OCI-LY7 (cell line): ENCODE results near the gene AFG3L2. TPM values are rescaled to one million over a fixed set of nuclear protein-coding genes. Genes with fewer than 3 reads are reported as not detected.

Source experiments
- BruUV-seq: library from RNA; stranded (reverse); fragments of 400-500 nt; replicated peaks from 2 replicates; lab custom pipeline; 2021; lab: Mats Ljungman, UMichigan
- CTCF ChIA-PET: fragments of 300-600 bp; sonication (Branson Sonifier 250); formaldehyde crosslinking; loops from one replicate; lab custom pipeline; 2022; ENCODE audit warnings: antibody characterized with exemption; ENCODE audit not compliant: unreplicated experiment; lab: Charles Lee
- POLR2A ChIA-PET: fragments of 300-600 bp; sonication (Branson Sonifier 250); formaldehyde crosslinking; loops from one replicate; lab custom pipeline; 2022; ENCODE audit warnings: antibody characterized with exemption; lab: Charles Lee
- DNase-seq: peaks from one replicate; pipeline ENCODE4 v3.0.0-alpha.2; 2015; ENCODE audit warnings: low spot score
- H2AFZ ChIP-seq: fragments of 200-600 bp; sonication (generic), shearing (Covaris generic); 2 replicates; pipeline ENCODE4 v1.6.1; 2014; ENCODE audit warnings: mild to moderate bottlenecking, antibody characterized with exemption, low read length, moderate library complexity
- H3K27ac ChIP-seq: fragments of 200-600 bp; sonication (generic); 2 replicates; pipeline ENCODE4 v1.5.1; 2014; ENCODE audit warnings: mixed run types, low read depth, mild to moderate bottlenecking, moderate library complexity, low read length, inconsistent platforms; ENCODE audit not compliant: poor library complexity, severe bottlenecking
- H3K36me3 ChIP-seq: fragments of 200-600 bp; sonication (generic); 2 replicates; pipeline ENCODE4 v1.6.1; 2014; ENCODE audit warnings: mild to moderate bottlenecking, antibody characterized with exemption, low read length, moderate library complexity, mixed read lengths; ENCODE audit not compliant: insufficient read depth
- H3K4me1 ChIP-seq: fragments of 200-600 bp; sonication (generic); 2 replicates; pipeline ENCODE4 v1.5.1; 2014; ENCODE audit warnings: mild to moderate bottlenecking, low read length; ENCODE audit not compliant: insufficient read depth, poor library complexity, severe bottlenecking
- H3K4me2 ChIP-seq: fragments of 200-600 bp; sonication (generic); 2 replicates; pipeline ENCODE4 v1.6.1; 2014; ENCODE audit warnings: mild to moderate bottlenecking, low read length
- H3K4me3 ChIP-seq: fragments of 200-600 bp; sonication (generic); 2 replicates; pipeline ENCODE4 v1.5.1; 2014; ENCODE audit warnings: mild to moderate bottlenecking, low read depth, low read length; ENCODE audit not compliant: poor library complexity, severe bottlenecking
- H3K79me2 ChIP-seq: fragments of 200-600 bp; sonication (generic); 2 replicates; pipeline ENCODE4 v1.6.1; 2016; ENCODE audit warnings: low read depth, mild to moderate bottlenecking, low read length, moderate library complexity, mixed read lengths; ENCODE audit not compliant: insufficient read depth
- H3K9me2 ChIP-seq: fragments of 200-600 bp; sonication (generic); 2 replicates; pipeline ENCODE4 v1.6.1; 2016; ENCODE audit warnings: mild to moderate bottlenecking, low read length, mixed read lengths; ENCODE audit not compliant: insufficient read depth
- H3K9me3 ChIP-seq: fragments of 200-600 bp; sonication (generic); 2 replicates; pipeline ENCODE4 v1.6.1; 2014; ENCODE audit warnings: mild to moderate bottlenecking, mixed run types, low read length, mixed read lengths
- H4K20me1 ChIP-seq: fragments of 200-600 bp; sonication (generic); 2 replicates; pipeline ENCODE4 v1.6.1; 2014; ENCODE audit warnings: mild to moderate bottlenecking, antibody characterized with exemption, low read length, moderate library complexity, mixed read lengths; ENCODE audit not compliant: insufficient read depth
- EZH2phosphoT487 ChIP-seq: fragments of 200-600 bp; sonication (generic); IDR thresholded peaks from 2 replicates; pipeline ENCODE4 v1.6.1; 2018; ENCODE audit warnings: low read depth, borderline replicate concordance, mild to moderate bottlenecking, mixed run types, antibody characterized with exemption, low read length, moderate library complexity, mixed read lengths
- intact Hi-C: fragments of 100-400 bp; cut with micrococcal nuclease; formaldehyde crosslinking; loops from one replicate; pipeline ENCODE4 v1.10.0; 2022; ENCODE audit not compliant: unreplicated experiment
- total RNA-seq, 2 experiments: library from RNA; depleted of rRNA in 1 of 2; stranded (reverse); fragments of >200 nt in 1 of 2; shearing (Covaris generic) in 1 of 2; gene quantifications; 2 replicates each; pipeline ENCODE4 v1.2.3, GENCODE V29; 2014 to 2022
- TF ChIP-seq, protein P1 (sequence below): fragments of 200-600 bp; sonication (generic); conservative IDR thresholded peaks from 2 replicates; pipeline ENCODE4 v1.5.1; 2014; ENCODE audit warnings: mild to moderate bottlenecking, antibody characterized with exemption, low read length, moderate library complexity, mixed read lengths

The AFG3L2 gene
- total RNA-seq, 2 experiments from 2014 or later, result 44.8 to 72.7 TPM

DNA sequence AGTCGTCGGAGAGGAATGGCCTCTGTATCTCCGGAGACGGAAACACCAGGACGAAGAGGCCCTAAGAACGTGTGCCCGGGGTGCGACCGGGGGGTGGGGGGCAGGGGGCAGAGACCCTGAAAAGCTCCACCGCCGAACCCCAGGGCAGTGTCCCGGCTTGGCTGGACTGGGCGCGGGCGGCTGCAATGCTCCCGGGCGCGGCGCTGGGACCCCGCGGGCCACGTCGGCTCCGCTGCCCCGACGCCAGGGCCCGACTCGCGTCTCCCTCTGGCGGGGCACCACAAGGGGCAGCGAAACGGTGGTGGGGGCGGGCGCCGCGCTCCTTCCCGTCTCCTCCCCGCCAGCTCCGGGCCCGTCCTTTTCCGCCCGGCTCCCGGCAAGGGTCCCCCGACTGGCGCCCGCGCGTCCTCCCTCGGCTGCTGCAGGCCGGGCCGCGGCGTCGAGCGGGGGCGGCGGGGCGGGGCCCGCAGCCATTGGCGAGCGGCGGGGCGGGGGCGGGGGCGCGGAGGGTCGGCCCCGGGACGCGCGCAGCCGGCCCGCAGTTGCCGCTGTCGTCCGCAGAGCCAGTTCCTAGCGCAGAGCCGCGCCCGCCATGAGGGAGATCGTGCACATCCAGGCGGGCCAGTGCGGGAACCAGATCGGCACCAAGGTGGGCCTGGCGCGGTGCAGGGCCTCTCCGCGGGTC lies 69.2 kb downstream of the AFG3L2 start, which contains the start of gene TUBB6:
TSS of gene TUBB6 (plus strand) at position 541 of the 685 bp plus-strand sequence. CDS start at position 593, 52 bp downstream.
- Histone ChIP-seq H2AFZ (no peak within 1 kb of the TSS), H3K9me2 (no peaks in the 10 kb centered on the region), H3K36me3 (no peaks in the 10 kb centered on the region), H4K20me1 (no peaks in the 10 kb centered on the region), H3K4me1 (no peaks in the 10 kb centered on the region), H3K27ac (no peak within 1 kb of the TSS), H3K79me2 (no peaks in the 10 kb centered on the region), H3K4me2 (no peak within 1 kb of the TSS), H3K9me3 (peaks cover 12% of the 10 kb centered on the region; the same call in 1 of the 2 replicates), H3K4me3 (no peak within 1 kb of the TSS)
- intact Hi-C loops, result no loop called here
- no TSS peak for BruUV-seq
- POLR2A ChIA-PET, result no interaction called here
- no peak for TF ChIP-seq EZH2phosphoT487
- TF ChIP-seq, protein P1, sequence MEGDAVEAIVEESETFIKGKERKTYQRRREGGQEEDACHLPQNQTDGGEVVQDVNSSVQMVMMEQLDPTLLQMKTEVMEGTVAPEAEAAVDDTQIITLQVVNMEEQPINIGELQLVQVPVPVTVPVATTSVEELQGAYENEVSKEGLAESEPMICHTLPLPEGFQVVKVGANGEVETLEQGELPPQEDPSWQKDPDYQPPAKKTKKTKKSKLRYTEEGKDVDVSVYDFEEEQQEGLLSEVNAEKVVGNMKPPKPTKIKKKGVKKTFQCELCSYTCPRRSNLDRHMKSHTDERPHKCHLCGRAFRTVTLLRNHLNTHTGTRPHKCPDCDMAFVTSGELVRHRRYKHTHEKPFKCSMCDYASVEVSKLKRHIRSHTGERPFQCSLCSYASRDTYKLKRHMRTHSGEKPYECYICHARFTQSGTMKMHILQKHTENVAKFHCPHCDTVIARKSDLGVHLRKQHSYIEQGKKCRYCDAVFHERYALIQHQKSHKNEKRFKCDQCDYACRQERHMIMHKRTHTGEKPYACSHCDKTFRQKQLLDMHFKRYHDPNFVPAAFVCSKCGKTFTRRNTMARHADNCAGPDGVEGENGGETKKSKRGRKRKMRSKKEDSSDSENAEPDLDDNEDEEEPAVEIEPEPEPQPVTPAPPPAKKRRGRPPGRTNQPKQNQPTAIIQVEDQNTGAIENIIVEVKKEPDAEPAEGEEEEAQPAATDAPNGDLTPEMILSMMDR, result no peak
- CTCF ChIA-PET, result no interaction called here
- no peak for DNase-seq

DNA sequence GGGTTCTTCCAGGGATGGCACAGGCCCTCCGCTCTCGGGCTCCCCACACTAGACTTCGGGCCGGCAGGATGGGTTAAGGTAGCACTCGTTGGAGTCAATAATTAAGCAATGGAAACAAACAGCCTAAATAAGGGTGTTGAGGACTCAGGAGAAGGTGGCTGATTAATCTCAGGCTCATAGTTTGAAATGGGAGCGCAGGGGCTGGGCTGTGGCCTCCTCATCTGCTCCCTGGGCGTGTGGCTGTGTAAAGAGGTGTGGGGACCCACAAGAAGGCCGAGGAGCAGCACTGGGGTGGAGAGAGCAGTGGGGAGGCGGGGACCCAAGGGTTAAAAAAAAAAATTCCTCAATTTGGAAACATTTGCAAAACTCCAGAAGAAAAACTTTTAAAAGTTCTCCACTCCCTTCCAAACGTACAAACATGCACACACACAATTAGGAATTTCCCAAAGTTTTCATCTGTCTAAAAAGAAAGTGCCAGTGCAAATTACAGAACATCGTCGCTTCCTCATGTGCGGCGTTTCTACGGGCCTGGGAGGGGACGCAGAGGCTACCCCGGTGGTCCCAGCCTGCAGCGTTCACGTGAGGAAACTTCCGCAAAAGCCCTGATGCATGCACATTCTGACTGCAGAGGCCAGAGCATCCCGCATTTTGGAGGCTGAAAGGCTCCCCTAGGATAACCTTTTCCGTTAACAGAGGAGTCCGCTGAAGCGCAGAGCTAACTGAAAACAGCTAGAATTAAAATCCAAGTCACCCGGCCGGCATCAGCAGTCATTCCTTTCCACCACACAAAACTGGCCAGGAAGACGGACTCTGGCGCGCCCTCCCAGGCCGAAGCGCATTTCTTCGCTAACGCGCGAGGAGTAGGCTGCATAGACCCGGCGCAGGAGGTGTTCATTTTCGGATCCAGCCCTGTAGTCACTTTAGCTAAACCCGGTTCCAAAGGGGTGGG lies 70.0 kb downstream of the AFG3L2 start:
- no peak overlapping the region for H3K4me3 ChIP-seq
- H3K79me2 ChIP-seq, result no peaks in the 10 kb centered on the region
- peaks cover 6% of the 10 kb centered on the region; the same call in 1 of the 2 replicates for H3K9me3 ChIP-seq
- TF ChIP-seq, protein P1, result no peak
- no peak for TF ChIP-seq EZH2phosphoT487
- intact Hi-C loops, result no loop called here
- H2AFZ ChIP-seq, result no peak overlapping the region
- no peak overlapping the region for H3K4me2 ChIP-seq
- no TSS peak for BruUV-seq
- ChIA-PET CTCF (no interaction called here), POLR2A (no interaction called here)
- H4K20me1 ChIP-seq, result no peaks in the 10 kb centered on the region
- no peaks in the 10 kb centered on the region for H3K4me1 ChIP-seq
- H3K36me3 ChIP-seq, result no peaks in the 10 kb centered on the region
- no peak overlapping the region for H3K27ac ChIP-seq
- no peaks in the 10 kb centered on the region for H3K9me2 ChIP-seq
- DNase-seq, result no peak
